Measurements from ENCODE around the gene MOB1B.

- TF ChIP-seq CTCF (conservative IDR thresholded peaks at IDR 0.05 in 1 of 2, IDR thresholded peaks at IDR 0.05 in 1 of 2; ENCODE audit: extremely low read depth in 1 of 2, insufficient read depth in 1 of 2, low read depth in 1 of 2, low read length in 2 of 2), result no peak
- TF ChIP-seq EZH2 (IDR thresholded peaks at IDR 0.05; ENCODE audit: borderline replicate concordance, low read length), result no peak
Measured at GRCh38 chr4:70908993-70909556, 6.9 kb downstream of the MOB1B start.
